H7 (cell line): ENCODE data around the gene GPATCH4. TPM values are rescaled to one million over a fixed set of nuclear protein-coding genes. Genes with fewer than 3 reads are reported as not detected.
A peak's percentile ranks its signal among the peaks of the same experiment; 100 is the strongest.
"Not testable (repeated sequence)": the region's sequence is repeated elsewhere in the genome, so short reads cannot be mapped to it uniquely, and the experiment has no call there.

Experiments used
- DNase-seq: peaks from one replicate; pipeline ENCODE4 v3.0.0; 2012
- H3K27me3 ChIP-seq: 2 replicates; pipeline ENCODE4 v1.6.0; 2011; ENCODE audit warnings: mild to moderate bottlenecking, low read length; ENCODE audit not compliant: control insufficient read depth, insufficient read depth
- H3K36me3 ChIP-seq: replicated peaks from 2 replicates; pipeline ENCODE4 v1.5.1; 2011; ENCODE audit warnings: low read length; ENCODE audit not compliant: control insufficient read depth, insufficient read depth
- H3K4me3 ChIP-seq: 2 replicates; pipeline ENCODE4 v1.5.1; 2011; ENCODE audit warnings: low read depth, mild to moderate bottlenecking, control low read depth, low read length, moderate library complexity; ENCODE audit not compliant: insufficient read depth
- total RNA-seq: library from RNA; depleted of rRNA; stranded (reverse); fragments of >200 nt; shearing (Covaris generic); gene quantifications from 2 replicates; pipeline ENCODE4 v1.2.3, GENCODE V29; 2014

Gene GPATCH4
- total RNA-seq, 1 experiment from 2014 or later = 40.6 TPM

- DNase-seq = peak; percentile 80
- no peak within 1 kb of the TSS for H3K4me3 ChIP-seq
- H3K36me3 ChIP-seq = no peaks in the 10 kb centered on the region
- peaks cover 41% of the 10 kb centered on the region for H3K27me3 ChIP-seq
These were observed 17.7 kb upstream of the GPATCH4 start, which contains the start of gene HAPLN2 for GRCh38 chr1:156618853-156619581. Gene HAPLN2, plus strand, starts transcription at chr1:156619415. Its CDS starts 4,076 bp downstream, at chr1:156623491.

- peaks cover 19% of the 10 kb centered on the region for H3K27me3 ChIP-seq
- H3K36me3 ChIP-seq = no peaks in the 10 kb centered on the region
- no peak overlapping the region for H3K4me3 ChIP-seq
- DNase-seq = no peak
These were observed 15.2 kb upstream of the GPATCH4 start for GRCh38 chr1:156616463-156616862.

GRCh38 chr1:156615946-156616345 is 14.7 kb upstream of the GPATCH4 start:
- no peak overlapping the region for H3K4me3 ChIP-seq
- peaks cover 14% of the 10 kb centered on the region for H3K27me3 ChIP-seq
- no peaks in the 10 kb centered on the region for H3K36me3 ChIP-seq
- DNase-seq = no peak

- Histone ChIP-seq H3K36me3 (no peaks in the 10 kb centered on the region), H3K4me3 (no peak overlapping the region), H3K27me3 (no peaks in the 10 kb centered on the region; the same call in 1 of the 2 replicates)
- no peak for DNase-seq
These were observed 11.4 kb upstream of the GPATCH4 start for GRCh38 chr1:156612666-156613065.

GRCh38 chr1:156610072-156610471 is 8.8 kb upstream of the GPATCH4 start:
- H3K4me3 ChIP-seq, H3K36me3 ChIP-seq, DNase-seq, H3K27me3 ChIP-seq: not testable (repeated sequence)

- Histone ChIP-seq H3K27me3 (no peaks in the 10 kb centered on the region; the same call in 1 of the 2 replicates), H3K36me3 (no peaks in the 10 kb centered on the region), H3K4me3 (no peak overlapping the region)
- DNase-seq = peak; percentile 55
These were observed 7.7 kb upstream of the GPATCH4 start for GRCh38 chr1:156608981-156609380.

GRCh38 chr1:156608036-156608674 is 6.9 kb upstream of the GPATCH4 start:
- Histone ChIP-seq H3K36me3 (no peaks in the 10 kb centered on the region), H3K4me3 (no peak overlapping the region), H3K27me3 (no peaks in the 10 kb centered on the region; the same call in 1 of the 2 replicates)
- peak; percentile 64 for DNase-seq

GRCh38 chr1:156607344-156607743 is 6.1 kb upstream of the GPATCH4 start:
- H3K36me3 ChIP-seq, H3K27me3 ChIP-seq: not testable (repeated sequence)

GRCh38 chr1:156602557-156602993 is 1.3 kb upstream of the GPATCH4 start:
- Histone ChIP-seq H3K36me3 (peaks cover 7% of the 10 kb centered on the region), H3K4me3 (no peak overlapping the region), H3K27me3 (no peaks in the 10 kb centered on the region)
- peak; percentile 49 for DNase-seq

More at GRCh38 chr1:156607344-156607743, 6.1 kb upstream of the GPATCH4 start:
- not testable (repeated sequence) for DNase-seq, H3K4me3 ChIP-seq

- DNase-seq = no peak
- Histone ChIP-seq H3K27me3 (no peaks in the 10 kb centered on the region), H3K4me3 (peak overlapping the region; percentile 92), H3K36me3 (peaks cover 14% of the 10 kb centered on the region)
These were observed 613 bp upstream of the GPATCH4 start for GRCh38 chr1:156601892-156602291.

- peak overlapping the region; percentile 92 for H3K4me3 ChIP-seq
These were observed 552 bp downstream of the GPATCH4 start for GRCh38 chr1:156600733-156601121.

GRCh38 chr1:156599811-156600210 is 1.5 kb downstream of the GPATCH4 start:
- no peak overlapping the region for H3K4me3 ChIP-seq
- no peak for DNase-seq
- H3K36me3 ChIP-seq = peaks cover 32% of the 10 kb centered on the region
- no peaks in the 10 kb centered on the region for H3K27me3 ChIP-seq

More at GRCh38 chr1:156600733-156601121, 552 bp downstream of the GPATCH4 start:
- no peaks in the 10 kb centered on the region for H3K27me3 ChIP-seq
- DNase-seq = no peak
- peaks cover 24% of the 10 kb centered on the region for H3K36me3 ChIP-seq

- no peaks in the 10 kb centered on the region for H3K27me3 ChIP-seq
- DNase-seq = no peak
- H3K36me3 ChIP-seq = peaks cover 37% of the 10 kb centered on the region
- H3K4me3 ChIP-seq = no peak overlapping the region
These were observed 2.4 kb downstream of the GPATCH4 start for GRCh38 chr1:156598731-156599432.

GRCh38 chr1:156598125-156598524 is 3.2 kb downstream of the GPATCH4 start:
- DNase-seq = no peak
- no peak overlapping the region for H3K4me3 ChIP-seq

More at GRCh38 chr1:156598125-156598524, 3.2 kb downstream of the GPATCH4 start:
- H3K36me3 ChIP-seq = peaks cover 43% of the 10 kb centered on the region
- no peaks in the 10 kb centered on the region for H3K27me3 ChIP-seq
